Spleen (tissue), 11 donors: ENCODE data around the gene PLEKHA7. TPM values are rescaled to one million over a fixed set of nuclear protein-coding genes. Genes with fewer than 3 reads are reported as not detected.

Experiments
- DNase-seq: peaks from one replicate; pipeline ENCODE4 v3.0.0-alpha.2; 2020
- H3K27ac ChIP-seq, 8 donors: fragments of 200-600 bp; sonication (generic) in 7 of 8; 1 replicate in 4 of 8; 2 replicates in 4 of 8; pipeline versions ENCODE4 v1.5.0 to v1.8.0; 2016 to 2021; ENCODE audit warnings: inconsistent platforms in 4 of 8, mild to moderate bottlenecking in 4 of 8, moderate library complexity in 1 of 8
- H3K27me3 ChIP-seq, 7 donors: fragments of 200-600 bp; sonication (generic) in 6 of 7; replicated peaks in 1 of 7; 1 replicate in 4 of 7; 2 replicates in 3 of 7; pipeline versions ENCODE4 v1.5.0 to v1.8.0; 2016 to 2021; ENCODE audit warnings: inconsistent platforms in 3 of 7, mild to moderate bottlenecking in 1 of 7
- H3K36me3 ChIP-seq, 6 donors: fragments of 200-600 bp; sonication (generic) in 5 of 6; 1 replicate in 4 of 6; 2 replicates in 2 of 6; pipeline versions ENCODE4 v1.5.0 to v1.8.0; 2016 to 2021; ENCODE audit warnings: inconsistent platforms in 2 of 6
- H3K4me1 ChIP-seq, 6 donors: fragments of 200-600 bp; sonication (generic) in 5 of 6; 1 replicate in 3 of 6; 2 replicates in 3 of 6; pipeline versions ENCODE4 v1.5.0 to v1.8.0; 2016 to 2021; ENCODE audit warnings: inconsistent platforms in 3 of 6
- H3K4me3 ChIP-seq, 8 donors: fragments of 200-600 bp; sonication (generic) in 7 of 8; 1 replicate in 4 of 8; 2 replicates in 4 of 8; pipeline versions ENCODE4 v1.5.0 to v1.8.0; 2016 to 2021; ENCODE audit warnings: inconsistent platforms in 4 of 8, mild to moderate bottlenecking in 4 of 8, moderate library complexity in 2 of 8
- H3K9me3 ChIP-seq, 8 donors: fragments of 200-600 bp; sonication (generic) in 7 of 8; 1 replicate in 4 of 8; 2 replicates in 4 of 8; pipeline versions ENCODE4 v1.5.0 to v1.8.0; 2016 to 2021; ENCODE audit warnings: inconsistent platforms in 4 of 8
- POLR2A ChIP-seq, 3 donors: fragments of 450-650 bp; IDR thresholded peaks; one replicate each; pipeline ENCODE4 v1.5.1; 2017; ENCODE audit warnings: antibody characterized with exemption in 3 of 3, mild to moderate bottlenecking in 1 of 3
- POLR2AphosphoS5 ChIP-seq, 3 donors: sonication (generic); formaldehyde crosslinking; IDR thresholded peaks; one replicate each; pipeline ENCODE4 v1.5.1; 2017; ENCODE audit warnings: antibody characterized with exemption in 3 of 3
- WGBS, 5 donors: extraction: QIAGEN DNeasy Blood & Tissue Kit in 3 of 5; methylation state at CpG; one replicate each; pipeline versions ENCODE4 v1.1.5 to v1.1.7; 2013 to 2018; 5-methylcytosine and 5-hydroxymethylcytosine counted together
- intact Hi-C: fragments of 100-400 bp; cut with DNase I; formaldehyde crosslinking; loops from one replicate; pipeline ENCODE4 v1.15.0; 2023; ENCODE audit warnings: low total_unique reads
- polyA plus RNA-seq, 3 donors: library from polyadenylated mRNA; stranded (reverse); fragments of 200-250 nt; gene quantifications; one replicate each; pipeline ENCODE4 v1.2.1, GENCODE V29; 2013
- total RNA-seq, 7 donors: library from RNA; depleted of rRNA in 3 of 7; stranded (reverse); fragments of >200 nt in 3 of 7; fragmentation: NEBNext Ultra II Directional in 4 of 7; extraction: Animal tissue kit (Norgen Biotek cat#: 25700) in 4 of 7; gene quantifications; one replicate each; pipeline versions ENCODE4 v1.1.0 to v1.2.1, GENCODE V29; 2016 to 2021
- TF ChIP-seq, protein P1 (sequence below), 11 experiments: fragments of 200-600 bp in 7 of 11; fragments of 450-650 bp in 4 of 11; sonication (generic) in 4 of 11; IDR thresholded peaks in 8 of 11; conservative IDR thresholded peaks in 3 of 11; 1 replicate in 7 of 11; 2 replicates in 4 of 11; pipeline versions ENCODE4 v1.4.0 to v1.8.0; 2016 to 2021; ENCODE audit warnings: antibody characterized with exemption in 11 of 11, inconsistent platforms in 4 of 11, mild to moderate bottlenecking in 1 of 11
- donor health status: healthy with polysubstance abuse.
- donor health status: DM: no; HTN: no; CAD: no; lungs with moderate emphysema.
- donor health status: DM: no; HTN: no; CAD: no.
- donor health status: Bipolar disorder and iron deficiency.
- donor health status: healthy.
- donor health status: DM: no; HTN: no; CAD: no.
- donor health status: DM: yes; HTN: yes; CAD: no.

The PLEKHA7 gene
- total and polyA plus RNA-seq, 10 donors = 1.8 to 12.8 (median 5.8) TPM

DNA sequence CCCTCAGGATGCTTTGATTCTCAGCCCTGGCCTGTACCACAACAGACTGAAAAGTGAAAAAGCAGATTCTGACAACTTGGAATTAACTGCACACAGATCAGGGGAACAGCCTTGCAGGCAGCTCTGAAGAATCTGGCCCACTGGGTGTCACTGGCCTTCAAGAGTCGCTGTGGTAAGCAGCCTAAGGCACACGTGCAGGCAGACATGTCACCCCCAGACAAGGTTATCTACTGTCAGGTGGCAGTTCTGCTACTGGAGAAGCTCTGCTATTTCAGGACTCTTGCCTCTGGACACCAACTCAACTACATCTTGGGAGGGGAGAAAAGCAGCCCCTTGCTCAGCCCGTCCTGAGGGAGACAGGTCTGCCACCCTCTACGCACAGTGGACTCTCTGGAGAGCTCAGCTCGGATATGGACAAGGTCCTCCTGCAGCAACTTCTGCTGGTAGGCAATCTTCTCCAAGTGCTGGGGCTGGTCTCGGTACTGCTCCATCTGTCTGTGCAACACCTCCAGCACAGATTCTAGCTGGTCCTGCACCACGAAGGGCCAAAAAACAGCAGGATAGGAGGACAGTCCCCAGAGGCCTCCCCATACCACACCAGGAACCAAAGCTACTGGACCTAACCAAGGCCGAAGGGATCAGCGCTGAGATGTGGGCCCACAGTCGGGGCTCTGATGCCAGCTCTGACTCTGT, 212.8 kb downstream of the PLEKHA7 start:
- WGBS, 5 donors = 88 to 93% (median 92%) methylated on average over 10 of the region's 10 CpGs

DNA sequence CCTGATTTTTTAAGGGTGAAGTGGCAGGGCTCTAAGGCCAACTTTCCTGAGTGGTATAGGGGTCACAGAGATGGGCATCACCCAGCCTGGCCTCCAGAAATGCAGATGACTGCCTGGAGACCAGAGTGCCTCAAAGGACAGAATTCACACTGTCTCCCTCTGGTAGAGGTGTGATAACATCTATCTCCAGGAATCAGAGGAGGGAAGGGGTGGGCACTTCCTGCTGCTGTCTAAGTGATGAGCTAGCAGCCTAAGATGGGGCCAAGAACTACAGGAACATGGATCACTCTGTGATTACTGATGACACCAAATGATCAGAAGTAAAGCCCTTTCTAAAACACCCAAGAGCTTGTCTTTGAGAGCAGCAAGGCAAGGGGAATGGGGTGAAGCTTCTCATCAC, 213.8 kb downstream of the PLEKHA7 start:
- H3K27ac ChIP-seq = no peak overlapping the region
- H3K4me3 ChIP-seq = no peak overlapping the region
- peaks cover 4 to 38% (median 24%) of the 10 kb centered on the region in 6 donors for H3K4me1 ChIP-seq
- no peaks in the 10 kb centered on the region for H3K36me3 ChIP-seq
- TF ChIP-seq, protein P1, sequence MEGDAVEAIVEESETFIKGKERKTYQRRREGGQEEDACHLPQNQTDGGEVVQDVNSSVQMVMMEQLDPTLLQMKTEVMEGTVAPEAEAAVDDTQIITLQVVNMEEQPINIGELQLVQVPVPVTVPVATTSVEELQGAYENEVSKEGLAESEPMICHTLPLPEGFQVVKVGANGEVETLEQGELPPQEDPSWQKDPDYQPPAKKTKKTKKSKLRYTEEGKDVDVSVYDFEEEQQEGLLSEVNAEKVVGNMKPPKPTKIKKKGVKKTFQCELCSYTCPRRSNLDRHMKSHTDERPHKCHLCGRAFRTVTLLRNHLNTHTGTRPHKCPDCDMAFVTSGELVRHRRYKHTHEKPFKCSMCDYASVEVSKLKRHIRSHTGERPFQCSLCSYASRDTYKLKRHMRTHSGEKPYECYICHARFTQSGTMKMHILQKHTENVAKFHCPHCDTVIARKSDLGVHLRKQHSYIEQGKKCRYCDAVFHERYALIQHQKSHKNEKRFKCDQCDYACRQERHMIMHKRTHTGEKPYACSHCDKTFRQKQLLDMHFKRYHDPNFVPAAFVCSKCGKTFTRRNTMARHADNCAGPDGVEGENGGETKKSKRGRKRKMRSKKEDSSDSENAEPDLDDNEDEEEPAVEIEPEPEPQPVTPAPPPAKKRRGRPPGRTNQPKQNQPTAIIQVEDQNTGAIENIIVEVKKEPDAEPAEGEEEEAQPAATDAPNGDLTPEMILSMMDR (IDR thresholded peaks at IDR 0.05 in 8 of 11, conservative IDR thresholded peaks at IDR 0.05 in 3 of 11) = no peak
- no peak for TF ChIP-seq POLR2A (IDR thresholded peaks at IDR 0.05)
- no peak for TF ChIP-seq POLR2AphosphoS5 (IDR thresholded peaks at IDR 0.05)
- intact Hi-C loops = no loop called here
- H3K27me3 ChIP-seq = no peaks in the 10 kb centered on the region
- H3K9me3 ChIP-seq = no peaks in the 10 kb centered on the region
- DNase-seq = peak; percentile 1

More for the DNA sequence above, 212.8 kb downstream of the PLEKHA7 start:
- Histone ChIP-seq H3K36me3 (no peaks in the 10 kb centered on the region), H3K9me3 (no peaks in the 10 kb centered on the region), H3K4me3 (no peak overlapping the region), H3K27me3 (no peaks in the 10 kb centered on the region), H3K4me1 (peaks cover 4 to 46% (median 28%) of the 10 kb centered on the region in 6 donors), H3K27ac (no peak overlapping the region)
- TF ChIP-seq POLR2AphosphoS5 (IDR thresholded peaks at IDR 0.05) = no peak
- no peak for TF ChIP-seq POLR2A (IDR thresholded peaks at IDR 0.05)
- TF ChIP-seq, protein P1 (IDR thresholded peaks at IDR 0.05 in 8 of 11, conservative IDR thresholded peaks at IDR 0.05 in 3 of 11) = no peak
- peak; percentile 61 for DNase-seq
- intact Hi-C loops = no loop called here

DNA sequence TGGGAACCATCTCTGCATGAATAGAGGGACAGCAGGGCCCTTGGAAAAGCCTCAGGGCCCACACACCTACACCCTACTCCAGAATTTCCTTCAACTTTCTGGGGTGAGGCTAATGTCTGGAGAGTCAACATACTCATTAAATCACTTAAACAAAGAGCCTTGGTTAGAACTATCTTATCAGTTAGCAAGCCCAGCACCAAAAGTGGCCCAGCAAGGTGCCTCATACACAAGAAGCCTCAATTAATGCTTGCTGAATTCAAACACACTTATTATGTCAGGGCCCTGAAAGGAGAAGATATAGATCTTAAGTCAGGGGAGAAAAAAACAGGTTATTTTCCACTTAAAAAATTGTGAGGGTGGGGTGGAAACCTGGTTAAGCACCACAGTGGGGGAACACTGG, 214.3 kb downstream of the PLEKHA7 start:
- Histone ChIP-seq H3K27me3 (no peaks in the 10 kb centered on the region), H3K4me3 (no peak overlapping the region), H3K27ac (no peak overlapping the region), H3K9me3 (no peaks in the 10 kb centered on the region), H3K4me1 (peaks cover 4 to 38% (median 22%) of the 10 kb centered on the region in 6 donors), H3K36me3 (no peaks in the 10 kb centered on the region)
- TF ChIP-seq, protein P1 (IDR thresholded peaks at IDR 0.05 in 8 of 11, conservative IDR thresholded peaks at IDR 0.05 in 3 of 11) = no peak
- TF ChIP-seq POLR2A (IDR thresholded peaks at IDR 0.05) (no peak), POLR2AphosphoS5 (IDR thresholded peaks at IDR 0.05) (no peak)
- intact Hi-C loops = no loop called here
- DNase-seq = peak; percentile 13

DNA sequence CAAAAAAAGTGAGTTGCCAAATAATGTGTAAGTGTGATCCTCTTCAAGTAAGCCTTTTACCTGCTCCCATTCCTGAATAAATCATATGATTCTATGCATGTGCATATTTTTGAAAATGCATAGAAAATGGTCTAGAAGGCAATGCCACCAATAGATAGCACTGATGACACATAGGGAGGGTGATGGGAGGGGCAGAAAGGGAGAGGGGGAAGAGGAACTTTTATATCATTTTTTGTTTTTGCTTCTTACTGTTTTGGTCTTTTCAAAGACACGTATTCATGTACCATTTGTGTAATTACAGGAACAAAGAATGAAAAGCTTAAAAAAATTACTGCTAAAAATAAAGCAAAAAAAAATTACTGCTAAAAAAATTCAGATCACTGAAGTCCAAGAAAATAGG, 215.0 kb downstream of the PLEKHA7 start:
- H3K36me3 ChIP-seq = no peaks in the 10 kb centered on the region
- no peaks in the 10 kb centered on the region for H3K9me3 ChIP-seq
- no peak overlapping the region for H3K27ac ChIP-seq
- intact Hi-C loops = no loop called here
- 57 to 74% (median 70%) methylated on average over 1 of the region's 1 CpG for WGBS, 5 donors
- DNase-seq = no peak
- peaks cover 3 to 37% (median 17%) of the 10 kb centered on the region in 6 donors for H3K4me1 ChIP-seq
- H3K4me3 ChIP-seq = no peak overlapping the region
- H3K27me3 ChIP-seq = no peaks in the 10 kb centered on the region
- TF ChIP-seq POLR2AphosphoS5 (IDR thresholded peaks at IDR 0.05) (no peak), POLR2A (IDR thresholded peaks at IDR 0.05) (no peak)
- TF ChIP-seq, protein P1 (IDR thresholded peaks at IDR 0.05 in 8 of 11, conservative IDR thresholded peaks at IDR 0.05 in 3 of 11) = no peak
